HG03469 (cell line): ENCODE results near the gene LCA5.
"Not testable (repeated sequence)": the region's sequence is repeated elsewhere in the genome, so short reads cannot be mapped to it uniquely, and the experiment has no call there.

Experiments
- ATAC-seq: cut with Tn5 transposase; IDR thresholded peaks from one replicate; pipeline ENCODE4 v1.9.1; 2021; ENCODE audit warnings: mild to moderate bottlenecking, moderate library complexity, moderate number of reproducible peaks; ENCODE audit not compliant: unreplicated experiment

Gene LCA5

DNA sequence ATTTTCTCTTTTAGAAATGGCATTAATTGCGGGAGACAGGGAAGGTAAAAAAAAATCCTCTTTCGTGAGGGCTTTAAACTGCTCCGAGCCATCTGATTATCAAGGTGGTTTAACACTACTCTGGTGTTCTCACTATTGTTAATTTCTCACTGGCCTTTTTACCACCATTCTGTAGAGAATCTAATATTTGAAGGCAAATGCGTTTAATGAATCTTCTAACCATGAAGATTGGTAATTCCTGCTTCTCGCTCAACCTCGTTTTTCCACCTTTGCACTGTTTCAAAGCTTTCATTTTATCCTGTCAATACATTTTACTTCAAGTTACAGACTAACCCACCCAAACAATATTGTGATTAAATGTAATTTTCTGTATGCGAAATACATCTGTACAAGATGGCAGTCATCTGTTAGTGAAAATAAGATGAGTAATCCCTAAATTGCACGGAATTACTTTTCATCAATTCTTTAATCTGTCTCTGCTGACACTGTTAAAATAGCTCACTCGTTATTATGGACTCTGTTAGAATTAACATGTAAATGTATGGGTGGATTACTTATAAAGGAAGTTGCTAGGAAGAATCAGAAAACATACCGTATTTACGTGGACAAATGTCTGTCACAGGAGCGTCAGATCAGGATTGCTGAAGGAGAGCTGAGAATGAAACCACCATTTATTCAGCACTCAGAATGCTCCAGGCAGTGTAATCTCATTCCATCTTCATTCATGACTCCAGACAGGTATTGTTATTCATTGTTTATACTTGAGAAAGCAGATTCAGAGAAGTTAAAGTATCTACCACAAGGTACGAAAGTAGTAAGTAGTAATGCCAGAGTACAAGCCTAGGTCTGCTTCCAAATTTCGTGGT is 1.1 kb upstream of the LCA5 start:
- ATAC-seq, result no peak

DNA sequence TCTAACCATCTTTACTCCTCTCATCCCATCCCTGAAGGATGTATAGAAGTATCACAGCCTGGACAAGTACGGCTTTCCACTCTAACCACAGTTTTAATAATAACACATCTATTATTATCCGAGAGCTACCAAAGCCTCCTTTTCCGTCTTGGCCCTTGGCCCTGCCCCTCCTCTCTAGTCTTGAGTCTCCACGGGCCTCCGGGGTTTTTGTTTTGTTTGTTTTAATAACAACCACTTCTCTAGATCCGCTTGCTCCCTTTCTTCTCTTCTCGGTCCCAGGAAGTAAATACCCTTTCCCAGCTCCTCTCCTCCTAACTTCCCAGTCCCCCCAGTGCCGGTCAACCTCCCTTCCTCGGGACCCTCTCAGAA is 661 bp downstream of the LCA5 start:
- no peak for ATAC-seq

DNA sequence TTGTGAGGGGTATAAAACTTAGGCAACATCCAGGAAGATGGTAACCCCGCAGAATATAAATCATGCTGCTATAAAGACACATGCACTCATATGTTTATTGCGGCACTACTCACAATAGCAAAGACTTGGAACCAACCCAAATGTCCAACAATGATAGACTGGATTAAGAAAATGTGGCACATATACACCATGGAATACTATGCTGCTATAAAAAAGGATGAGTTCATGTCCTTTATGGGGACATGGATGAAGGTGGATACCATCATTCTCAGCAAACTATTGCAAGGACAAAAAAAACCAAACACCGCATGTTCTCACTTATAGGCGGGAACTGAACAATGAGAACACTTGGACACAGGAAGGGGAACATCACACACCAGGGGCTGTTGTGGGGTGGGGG is 7.7 kb downstream of the LCA5 start:
- ATAC-seq, result not testable (repeated sequence)

DNA sequence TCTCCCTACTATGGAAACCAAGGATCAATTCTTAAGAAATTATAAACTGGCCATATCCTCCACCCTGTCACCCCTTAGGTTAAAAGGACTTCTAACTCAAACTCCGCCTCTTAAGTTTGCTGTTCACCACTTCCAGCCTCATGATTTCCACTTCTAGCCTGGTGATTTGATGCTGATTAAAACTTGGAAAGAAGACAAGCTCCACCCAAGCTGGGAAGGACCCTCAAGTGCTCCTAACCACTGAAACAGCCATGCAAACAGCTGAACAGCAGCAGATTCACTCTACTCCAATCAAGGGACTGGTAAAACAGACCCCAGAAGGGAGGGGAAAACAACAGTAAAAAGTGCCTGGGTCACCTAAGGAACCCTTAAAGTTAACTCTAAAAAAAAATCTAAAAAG is 10.3 kb downstream of the LCA5 start:
- no peak for ATAC-seq

- no peak for ATAC-seq
Observed at GRCh38 chr6:79525272-79526100, 11.7 kb downstream of the LCA5 start.

DNA sequence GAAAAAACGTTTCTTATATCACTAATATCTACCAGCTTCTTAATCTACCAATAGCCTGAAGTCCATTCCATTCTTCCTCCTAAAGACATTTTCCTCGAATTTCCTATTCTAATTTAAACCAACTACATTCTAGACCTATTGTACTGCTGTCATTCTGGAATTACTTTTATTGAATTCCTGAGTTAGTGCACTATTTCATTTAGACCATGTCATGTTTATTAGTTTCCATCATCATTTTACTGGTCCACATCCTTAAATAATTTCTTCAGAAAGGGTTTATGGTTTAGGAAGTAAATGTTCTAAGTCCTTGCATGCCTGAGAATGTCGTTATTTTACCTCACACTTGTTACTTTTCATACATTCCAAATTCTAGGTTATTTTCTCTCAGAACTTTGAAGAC is 13.2 kb downstream of the LCA5 start:
- ATAC-seq, result no peak

GRCh38 chr6:79522609-79523008 is 14.6 kb downstream of the LCA5 start:
- ATAC-seq, result no peak

- ATAC-seq, result no peak
Observed at GRCh38 chr6:79520534-79520933, 16.7 kb downstream of the LCA5 start.

- no peak for ATAC-seq
Observed at GRCh38 chr6:79518842-79519241, 18.4 kb downstream of the LCA5 start.

DNA sequence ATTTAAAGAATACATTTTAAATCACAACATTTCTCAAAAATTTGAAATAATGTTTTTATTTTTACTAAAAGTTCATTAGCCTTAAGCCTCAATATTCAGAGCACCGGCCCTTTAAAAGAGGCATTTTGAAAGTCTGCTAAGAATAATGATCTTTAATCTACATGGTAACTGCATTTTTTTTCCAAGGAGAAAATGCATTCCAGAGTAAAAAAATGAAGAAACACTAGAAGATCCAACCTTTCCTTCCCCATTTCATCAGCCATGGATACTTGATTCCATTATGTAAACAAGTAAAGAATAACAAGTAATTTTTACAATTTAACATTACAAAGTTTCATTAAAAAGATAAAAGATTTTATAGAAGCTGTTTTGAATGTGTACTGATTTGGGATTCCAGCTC is 21.8 kb downstream of the LCA5 start:
- no peak for ATAC-seq

- ATAC-seq, result no peak
Observed at GRCh38 chr6:79513111-79513510, 24.1 kb downstream of the LCA5 start.

DNA sequence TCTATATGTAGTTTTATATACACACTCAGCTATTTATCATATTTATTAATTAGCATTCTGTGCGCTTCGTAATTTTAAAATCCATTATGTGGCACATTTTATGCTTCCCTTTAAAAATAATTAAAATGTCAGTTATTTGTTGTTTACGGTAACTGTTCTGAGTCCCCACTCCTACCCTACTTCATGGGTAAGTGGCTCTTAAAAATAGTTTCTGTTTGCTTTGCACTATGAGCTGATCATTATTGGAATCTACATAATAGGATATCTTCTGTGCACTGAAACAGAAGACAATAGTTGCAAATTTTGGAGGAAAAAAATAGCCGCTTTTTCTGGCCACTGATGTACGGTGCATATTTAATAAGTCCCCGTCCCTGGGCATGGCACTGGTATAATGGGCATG is 25.2 kb downstream of the LCA5 start:
- ATAC-seq, result no peak

DNA sequence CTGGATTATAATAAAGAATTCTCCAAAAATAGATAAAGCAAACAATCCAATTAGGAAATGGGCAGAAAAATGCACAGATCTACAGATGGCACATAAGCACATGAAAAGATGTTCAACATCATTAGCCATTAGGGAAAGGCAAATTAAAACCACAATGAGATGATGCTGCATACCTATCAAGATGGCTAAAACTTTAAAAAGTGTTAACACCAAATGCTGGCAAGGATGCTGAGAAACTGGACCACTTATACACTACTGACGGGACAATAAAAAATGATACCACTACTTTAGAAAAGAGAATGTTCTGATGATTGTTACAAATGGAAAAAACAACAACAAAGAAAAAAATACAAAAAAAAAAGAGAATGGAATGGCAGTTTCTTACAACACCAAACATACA is 26.5 kb downstream of the LCA5 start:
- ATAC-seq, result no peak

- ATAC-seq, result no peak
Observed at GRCh38 chr6:79506251-79506650, 31.0 kb downstream of the LCA5 start.

DNA sequence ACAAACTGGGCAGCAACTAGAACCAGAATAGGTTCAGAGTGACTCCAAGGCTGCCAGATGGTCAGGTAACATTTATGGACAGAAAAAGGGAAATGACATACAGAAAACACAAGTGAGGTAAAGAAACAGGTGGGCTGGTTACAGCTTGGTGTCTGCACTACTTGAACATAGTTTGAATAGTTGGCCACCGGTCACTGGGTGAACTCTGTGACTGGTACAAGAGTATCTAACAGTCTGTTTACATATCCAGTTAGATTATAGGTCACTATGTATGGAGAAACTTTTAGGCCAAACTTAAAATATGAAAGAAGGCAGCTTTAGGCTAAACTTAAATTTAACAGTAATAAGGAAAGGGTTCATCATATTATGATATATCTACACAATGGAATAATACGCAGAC is 32.9 kb downstream of the LCA5 start:
- no peak for ATAC-seq

DNA sequence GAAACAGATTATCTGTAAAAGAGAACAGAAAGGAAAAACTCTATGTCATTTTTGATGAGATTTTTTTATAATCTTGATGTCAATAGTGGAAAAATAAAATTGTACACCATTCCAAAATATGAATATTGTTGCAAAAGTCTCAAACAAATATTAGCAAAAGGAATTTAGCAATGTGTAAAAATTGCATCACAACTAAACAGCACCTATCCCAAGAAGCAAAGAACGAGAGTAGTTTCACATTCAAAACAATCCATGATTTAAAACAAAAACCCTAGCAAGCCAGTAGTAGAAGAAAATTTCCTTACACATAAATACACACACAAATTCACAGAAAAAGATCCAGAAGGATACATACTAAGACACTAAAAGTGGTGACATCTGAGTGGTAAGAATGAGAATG is 38.4 kb downstream of the LCA5 start:
- no peak for ATAC-seq

DNA sequence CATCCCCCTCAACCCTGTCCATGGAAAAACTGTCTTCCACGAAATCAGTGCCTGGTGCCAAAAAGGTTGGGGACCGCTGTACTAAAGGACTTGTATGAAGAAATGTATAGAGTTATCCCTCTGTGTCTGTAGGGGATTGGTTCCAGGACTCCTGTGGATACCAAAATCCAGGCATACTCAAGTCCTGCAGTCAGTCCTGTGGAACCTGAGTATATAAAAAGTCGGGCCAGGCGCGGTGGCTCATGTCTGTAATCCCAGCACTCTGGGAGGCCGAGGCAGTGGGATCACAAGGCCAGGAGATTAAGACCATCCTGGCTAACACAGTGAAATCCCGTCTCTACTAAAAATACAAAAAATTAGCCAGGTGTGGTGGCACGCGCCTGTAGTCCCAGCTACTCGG is 42.0 kb downstream of the LCA5 start:
- no peak for ATAC-seq

- ATAC-seq, result no peak
Observed at GRCh38 chr6:79494841-79495240, 42.4 kb downstream of the LCA5 start.

- no peak for ATAC-seq
Observed at GRCh38 chr6:79470728-79471127, 66.5 kb downstream of the LCA5 start.

DNA sequence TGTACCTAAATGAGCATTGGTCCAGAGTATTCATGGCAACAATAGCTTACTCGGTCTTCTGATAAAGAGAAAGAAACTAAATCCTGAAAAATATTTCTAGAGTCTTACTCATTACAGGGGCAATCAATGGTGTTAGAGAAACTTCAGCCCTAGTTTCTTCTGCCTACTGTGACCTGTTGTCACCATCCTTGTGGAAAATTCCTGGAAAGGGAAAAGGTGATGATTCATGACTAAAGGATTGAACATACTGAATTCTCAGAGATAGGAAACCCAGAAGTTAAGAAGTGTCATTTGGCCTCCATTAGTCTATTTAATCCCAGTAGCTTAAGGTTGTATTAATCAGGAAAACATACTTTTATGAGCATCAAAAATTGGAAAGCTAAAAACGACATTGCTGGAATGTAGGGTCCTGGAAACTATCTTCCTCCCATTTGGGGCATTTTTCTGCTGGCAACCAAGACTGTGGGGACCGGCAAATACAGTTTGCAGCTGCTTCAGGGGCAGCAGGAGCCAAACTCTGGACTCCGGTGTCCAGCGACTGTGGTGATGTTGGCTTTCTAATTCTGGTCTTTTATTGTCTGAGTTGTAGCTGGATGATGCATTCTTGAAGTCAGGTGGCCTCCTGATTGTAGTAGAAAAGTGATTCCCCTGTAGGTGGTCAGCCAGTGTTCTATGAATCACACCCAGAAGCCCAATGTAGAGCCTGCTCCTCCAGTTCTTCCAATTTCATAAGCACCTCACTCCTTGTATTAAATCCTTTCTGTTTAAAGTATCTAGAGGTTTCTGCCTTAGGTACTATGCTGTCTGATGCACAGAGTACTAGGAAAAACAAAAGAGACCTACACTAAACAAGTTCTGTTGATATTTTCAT is 67.6 kb downstream of the LCA5 start:
- ATAC-seq, result no peak

- no peak for ATAC-seq
Observed at GRCh38 chr6:79468587-79468986, 68.6 kb downstream of the LCA5 start.
